OCI-LY1 (cell line): ENCODE data around the gene ZNF333.

Experiments
- EZH2 ChIP-seq: fragments of 200-600 bp; sonication (generic), shearing (Covaris generic); IDR thresholded peaks from 2 replicates; pipeline ENCODE4 v1.8.0; 2017; ENCODE audit warnings: borderline replicate concordance, mixed run types, mild to moderate bottlenecking, antibody characterized with exemption, low read length, moderate library complexity, mixed read lengths
- TF ChIP-seq, protein P1 (sequence below): fragments of 200-600 bp; sonication (generic), shearing (Covaris generic); IDR thresholded peaks from 2 replicates; pipeline ENCODE4 v1.5.1; 2017; ENCODE audit warnings: mild to moderate bottlenecking, antibody characterized with exemption, low read length, moderate library complexity, mixed read lengths

- no peak for TF ChIP-seq EZH2
- TF ChIP-seq, protein P1, sequence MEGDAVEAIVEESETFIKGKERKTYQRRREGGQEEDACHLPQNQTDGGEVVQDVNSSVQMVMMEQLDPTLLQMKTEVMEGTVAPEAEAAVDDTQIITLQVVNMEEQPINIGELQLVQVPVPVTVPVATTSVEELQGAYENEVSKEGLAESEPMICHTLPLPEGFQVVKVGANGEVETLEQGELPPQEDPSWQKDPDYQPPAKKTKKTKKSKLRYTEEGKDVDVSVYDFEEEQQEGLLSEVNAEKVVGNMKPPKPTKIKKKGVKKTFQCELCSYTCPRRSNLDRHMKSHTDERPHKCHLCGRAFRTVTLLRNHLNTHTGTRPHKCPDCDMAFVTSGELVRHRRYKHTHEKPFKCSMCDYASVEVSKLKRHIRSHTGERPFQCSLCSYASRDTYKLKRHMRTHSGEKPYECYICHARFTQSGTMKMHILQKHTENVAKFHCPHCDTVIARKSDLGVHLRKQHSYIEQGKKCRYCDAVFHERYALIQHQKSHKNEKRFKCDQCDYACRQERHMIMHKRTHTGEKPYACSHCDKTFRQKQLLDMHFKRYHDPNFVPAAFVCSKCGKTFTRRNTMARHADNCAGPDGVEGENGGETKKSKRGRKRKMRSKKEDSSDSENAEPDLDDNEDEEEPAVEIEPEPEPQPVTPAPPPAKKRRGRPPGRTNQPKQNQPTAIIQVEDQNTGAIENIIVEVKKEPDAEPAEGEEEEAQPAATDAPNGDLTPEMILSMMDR, result no peak
Observed at GRCh38 chr19:14775869-14776586, 86.2 kb downstream of the ZNF333 start.
